NCI-H82 (cell line): Measurements from ENCODE around the gene TCEAL9.
"Not testable (repeated sequence)": the region's sequence is repeated elsewhere in the genome, so short reads cannot be mapped to it uniquely, and the experiment has no call there.

Experiments
- DNase-seq: peaks from one replicate; lab custom pipeline; 2025; lab: John Stamatoyannopoulos, UW

TCEAL9 gene

DNA sequence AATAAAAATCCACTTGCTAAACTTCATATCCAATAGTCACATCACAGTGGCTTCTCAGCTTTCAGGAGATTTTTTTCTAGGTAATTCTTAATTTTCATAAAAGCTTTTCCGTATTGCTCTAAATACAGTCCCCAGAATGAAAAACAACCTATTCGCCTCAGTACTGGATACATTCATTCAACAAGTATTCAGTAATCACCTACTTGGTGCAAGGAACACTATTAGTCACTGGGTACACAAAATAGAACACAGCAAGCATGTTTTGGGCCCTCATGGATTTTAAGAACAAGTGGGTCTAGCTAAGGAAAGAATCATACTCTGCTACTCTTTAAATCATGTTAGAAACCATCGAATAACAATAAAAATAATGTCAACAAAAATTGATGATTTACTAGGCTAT is 17.3 kb downstream of the TCEAL9 start:
- no peak for DNase-seq

GRCh38 chrX:103376118-103376978 is 20.0 kb downstream of the TCEAL9 start, which contains the start of gene BEX3:
TSS of gene BEX3 (plus strand) at chrX:103376538. CDS start at chrX:103377522, 984 bp downstream.
- peak; percentile 77 for DNase-seq

DNA sequence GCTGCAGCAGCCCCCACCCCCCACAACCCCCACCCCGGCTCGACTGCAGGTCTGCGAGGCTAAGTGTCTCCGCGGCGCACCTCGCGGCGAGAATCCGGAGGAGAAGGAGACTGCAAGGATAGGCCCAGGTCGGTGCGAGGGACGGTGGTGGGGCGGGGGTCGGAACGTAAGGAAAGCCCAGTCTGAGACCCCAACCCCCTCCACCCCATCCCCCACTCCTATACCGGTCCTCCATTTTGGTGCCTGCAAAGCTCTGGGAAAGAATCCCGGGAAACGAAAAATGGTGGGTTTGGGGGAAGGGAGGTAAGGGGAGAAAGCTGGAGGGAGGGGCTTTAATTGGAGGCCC is 20.6 kb downstream of the TCEAL9 start:
- peak; percentile 50 for DNase-seq

DNA sequence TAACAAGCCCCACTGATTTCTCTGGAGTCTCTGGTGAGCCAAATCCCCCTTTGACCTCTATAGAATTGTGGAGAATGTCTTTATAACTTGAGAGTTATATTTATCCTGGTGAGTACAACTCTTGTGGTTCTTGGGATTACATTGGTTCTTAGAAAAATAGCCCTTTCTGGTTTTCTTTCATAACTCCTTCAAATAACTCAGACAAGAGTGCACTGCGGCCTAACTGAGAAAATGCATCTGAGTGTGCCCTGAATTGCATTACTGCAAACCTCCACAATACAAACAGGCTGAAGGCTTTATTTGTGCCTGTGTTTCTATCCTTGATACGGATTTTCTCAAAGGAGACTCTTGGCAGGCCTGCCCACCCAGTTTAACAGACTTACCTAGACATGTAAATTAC is 22.7 kb downstream of the TCEAL9 start:
- no peak for DNase-seq

DNA sequence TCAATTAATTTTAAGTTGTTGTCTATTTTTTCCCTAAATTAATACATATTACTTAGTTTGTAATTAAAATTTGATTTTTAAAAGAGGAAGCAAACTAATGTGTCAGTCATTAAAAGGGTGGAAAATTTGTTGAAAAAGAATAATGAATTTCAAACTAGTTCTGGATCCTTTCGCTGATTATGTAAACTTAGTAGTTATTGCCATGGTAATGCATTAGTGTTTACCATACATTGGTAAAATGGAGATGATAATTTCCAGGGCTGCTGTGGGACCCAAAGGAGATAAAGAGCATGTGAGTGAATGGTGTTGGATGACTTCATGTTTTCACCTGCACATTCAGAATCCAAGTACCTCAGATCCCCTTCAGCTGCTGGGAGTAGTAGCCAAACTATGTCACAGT is 26.6 kb downstream of the TCEAL9 start:
- DNase-seq = no peak

GRCh38 chrX:103384672-103385071 is 28.4 kb downstream of the TCEAL9 start:
- DNase-seq = no peak

GRCh38 chrX:103385283-103385830 is 29.1 kb downstream of the TCEAL9 start:
- not testable (repeated sequence) for DNase-seq

DNA sequence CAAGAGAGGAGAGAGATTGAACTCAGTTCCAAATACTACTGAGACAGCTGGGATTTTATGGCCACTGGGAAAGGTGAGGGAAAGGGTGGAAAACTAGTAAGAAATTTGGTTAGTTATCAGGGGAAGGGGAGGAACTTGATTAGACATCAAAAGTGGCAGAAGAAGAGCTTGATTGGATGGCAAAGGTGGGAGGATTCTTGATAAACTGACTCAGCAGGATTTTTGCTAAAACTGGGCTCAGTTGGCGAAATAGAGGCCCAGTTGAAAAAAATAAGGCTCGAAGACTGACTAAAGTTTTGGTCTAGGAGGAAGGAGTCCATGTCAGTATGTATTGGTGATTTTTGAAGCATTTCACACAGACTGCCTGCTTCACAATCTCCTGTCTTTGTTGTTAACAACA is 30.0 kb downstream of the TCEAL9 start:
- DNase-seq = no peak

DNA sequence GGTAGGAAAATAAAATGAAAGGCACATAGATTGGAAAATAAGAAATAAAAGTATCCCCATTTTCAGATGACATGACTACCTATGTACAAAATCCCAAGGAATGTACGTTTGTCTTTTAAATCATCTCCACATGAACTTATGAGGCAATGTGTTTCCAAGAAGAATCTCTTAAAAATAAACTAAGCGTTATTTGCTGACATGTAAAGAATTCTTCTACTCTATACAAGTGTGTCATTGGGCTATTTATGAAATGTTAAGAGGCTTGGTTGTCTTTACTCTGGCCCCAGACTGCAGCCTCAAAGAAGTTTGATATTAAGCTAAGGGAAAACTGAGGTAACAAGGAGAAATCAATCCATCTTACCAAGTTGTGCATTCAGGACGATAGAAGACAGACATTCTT is 37.2 kb downstream of the TCEAL9 start:
- no peak for DNase-seq

GRCh38 chrX:103396186-103396585 is 39.9 kb downstream of the TCEAL9 start:
- no peak for DNase-seq

DNA sequence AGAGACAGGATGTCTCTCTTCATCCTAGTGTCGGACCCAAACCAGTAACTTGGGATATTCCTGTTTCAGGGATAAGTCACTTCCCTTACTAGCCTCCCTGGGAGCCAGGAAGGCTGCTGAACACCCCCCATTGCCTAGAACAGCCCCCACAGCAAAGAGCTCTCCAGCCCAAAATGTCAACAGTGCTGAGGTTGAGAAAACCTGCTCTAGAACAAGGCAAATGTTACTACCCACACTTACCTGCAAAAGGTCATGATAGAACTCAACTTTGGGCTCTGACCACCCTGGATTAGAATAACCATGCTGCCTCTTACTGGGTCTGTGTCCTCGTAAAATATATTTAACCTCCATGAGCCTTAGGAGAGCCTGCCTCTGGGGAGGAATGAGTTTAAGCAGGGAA is 40.4 kb downstream of the TCEAL9 start:
- no peak for DNase-seq

GRCh38 chrX:103397707-103398106 is 41.4 kb downstream of the TCEAL9 start:
- no peak for DNase-seq

DNA sequence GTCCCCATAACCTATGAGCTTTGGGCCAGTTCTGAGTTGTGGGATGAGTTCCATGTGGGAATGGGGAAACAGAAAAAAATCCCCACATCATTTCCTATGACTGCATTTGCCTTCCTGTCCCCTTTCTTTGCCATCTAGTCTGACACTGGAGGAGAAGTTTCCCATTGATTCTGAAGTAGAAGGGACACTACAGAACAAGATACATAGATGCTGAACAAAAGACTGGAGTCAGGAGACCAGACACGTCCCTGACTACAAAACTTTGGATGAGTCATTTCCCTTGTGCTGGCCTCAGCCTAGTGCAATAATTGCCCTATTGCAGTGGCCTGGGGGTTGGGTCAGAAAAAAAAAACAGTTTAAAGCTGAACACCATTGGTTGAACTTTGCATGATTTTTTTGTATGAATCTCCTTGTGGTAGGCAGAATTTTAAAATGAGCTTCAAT is 42.1 kb downstream of the TCEAL9 start:
- no peak for DNase-seq

GRCh38 chrX:103399744-103400143 is 43.4 kb downstream of the TCEAL9 start:
- no peak for DNase-seq

GRCh38 chrX:103400931-103401330 is 44.6 kb downstream of the TCEAL9 start:
- no peak for DNase-seq

DNA sequence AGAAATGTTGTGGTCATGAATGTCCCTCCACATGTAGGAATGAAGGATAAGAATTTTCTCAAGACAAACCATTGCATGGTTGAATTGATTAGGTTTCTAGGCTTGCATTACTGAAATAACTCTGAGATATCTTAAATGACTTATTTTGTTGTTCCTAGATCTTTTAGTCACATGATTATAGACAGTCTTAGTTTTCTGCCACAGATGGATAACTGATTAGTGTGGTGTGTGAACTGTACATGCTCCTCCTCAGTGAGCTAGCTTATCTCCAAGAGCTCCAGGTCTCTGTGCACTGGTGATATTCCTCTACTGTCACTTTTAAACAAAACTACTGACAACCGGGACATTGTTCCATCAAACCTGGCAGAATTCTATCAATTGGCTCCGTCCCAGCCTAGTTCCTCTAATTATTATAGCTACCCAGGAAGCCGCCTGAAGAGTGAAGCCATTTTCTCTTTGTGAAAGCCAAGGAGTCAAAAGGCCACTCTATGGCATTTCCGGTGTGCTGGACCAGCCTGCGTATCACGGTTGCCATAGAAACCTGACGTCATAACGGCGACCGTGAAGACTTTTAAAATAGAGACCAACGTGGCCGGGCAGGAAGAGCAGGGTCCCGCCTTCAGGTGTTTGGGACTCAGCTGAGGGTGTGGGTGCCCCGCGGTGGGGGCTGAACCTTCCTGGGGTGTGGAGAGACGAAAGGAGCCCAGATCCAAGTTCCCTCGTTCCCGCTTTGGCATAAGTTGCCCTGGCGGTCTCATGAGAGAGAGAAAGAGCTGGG is 48.1 kb downstream of the TCEAL9 start:
- DNase-seq = peak; percentile 41

GRCh38 chrX:103405009-103405333 is 48.7 kb downstream of the TCEAL9 start:
- DNase-seq = no peak

- no peak for DNase-seq
These were observed 50.0 kb downstream of the TCEAL9 start for GRCh38 chrX:103406256-103406655.

DNA sequence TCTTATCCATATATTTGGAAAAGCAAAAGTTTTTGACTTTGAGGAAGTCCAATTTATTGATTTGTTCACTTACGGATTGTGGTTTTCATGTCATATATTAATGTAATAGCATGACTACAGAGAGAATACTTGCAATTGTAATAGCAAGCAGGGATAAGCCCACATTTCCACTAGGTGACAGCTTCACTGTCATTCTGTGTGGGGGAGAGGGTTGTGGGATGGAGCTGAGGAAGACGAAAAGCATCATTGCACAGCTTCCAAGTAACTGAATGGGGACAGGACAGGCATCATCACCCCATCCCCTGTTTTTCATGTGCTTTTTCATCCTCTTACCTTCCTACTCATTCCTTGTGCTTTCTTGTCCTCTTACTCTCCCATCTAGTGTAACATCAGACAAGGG is 51.5 kb downstream of the TCEAL9 start:
- DNase-seq = no peak
